Liver (tissue), 3 donors: Measurements from ENCODE around the gene ULBP1.
"Not testable (repeated sequence)": the region's sequence is repeated elsewhere in the genome, so short reads cannot be mapped to it uniquely, and the experiment has no call there.

Source experiments
- ATF3 ChIP-seq: IDR thresholded peaks from 2 replicates; pipeline ENCODE4 v1.6.1; 2016; ENCODE audit warnings: antibody characterized with exemption
- JUND ChIP-seq, 2 donors: IDR thresholded peaks; 2 replicates each; pipeline ENCODE4 v1.6.1; 2016; ENCODE audit warnings: antibody characterized with exemption in 2 of 2
- MAX ChIP-seq: IDR thresholded peaks from 2 replicates; pipeline ENCODE4 v1.6.1; 2016; ENCODE audit warnings: antibody characterized with exemption
- RAD21 ChIP-seq, 2 donors: IDR thresholded peaks; 2 replicates each; pipeline ENCODE4 v1.6.1; 2016; ENCODE audit warnings: antibody characterized with exemption in 2 of 2, mild to moderate bottlenecking in 2 of 2
- REST ChIP-seq: IDR thresholded peaks from 2 replicates; pipeline ENCODE4 v1.6.1; 2016; ENCODE audit warnings: antibody characterized with exemption, mild to moderate bottlenecking
- RXRA ChIP-seq, 2 donors: IDR thresholded peaks; 2 replicates each; pipeline ENCODE4 v1.6.1; 2017 to 2018; ENCODE audit warnings: antibody characterized with exemption in 2 of 2, mild to moderate bottlenecking in 1 of 2
- TAF1 ChIP-seq: conservative IDR thresholded peaks from 2 replicates; pipeline ENCODE4 v1.6.1; 2016; ENCODE audit warnings: antibody characterized with exemption, mild to moderate bottlenecking
- YY1 ChIP-seq: IDR thresholded peaks from 2 replicates; pipeline ENCODE4 v1.6.1; 2016; ENCODE audit warnings: antibody characterized with exemption, mild to moderate bottlenecking
- ZBTB33 ChIP-seq: IDR thresholded peaks from 2 replicates; pipeline ENCODE4 v1.6.1; 2016; ENCODE audit warnings: antibody characterized with exemption
- TF ChIP-seq, protein P1 (sequence below): fragments of 150-350 bp; IDR thresholded peaks from 2 replicates; pipeline ENCODE4 v1.5.1; 2017; ENCODE audit warnings: improper control_type of control experiment, low read depth, low read length; ENCODE audit not compliant: missing input control
- donor health status: healthy.
- donor health status: healthy.

- TF ChIP-seq, protein P1, sequence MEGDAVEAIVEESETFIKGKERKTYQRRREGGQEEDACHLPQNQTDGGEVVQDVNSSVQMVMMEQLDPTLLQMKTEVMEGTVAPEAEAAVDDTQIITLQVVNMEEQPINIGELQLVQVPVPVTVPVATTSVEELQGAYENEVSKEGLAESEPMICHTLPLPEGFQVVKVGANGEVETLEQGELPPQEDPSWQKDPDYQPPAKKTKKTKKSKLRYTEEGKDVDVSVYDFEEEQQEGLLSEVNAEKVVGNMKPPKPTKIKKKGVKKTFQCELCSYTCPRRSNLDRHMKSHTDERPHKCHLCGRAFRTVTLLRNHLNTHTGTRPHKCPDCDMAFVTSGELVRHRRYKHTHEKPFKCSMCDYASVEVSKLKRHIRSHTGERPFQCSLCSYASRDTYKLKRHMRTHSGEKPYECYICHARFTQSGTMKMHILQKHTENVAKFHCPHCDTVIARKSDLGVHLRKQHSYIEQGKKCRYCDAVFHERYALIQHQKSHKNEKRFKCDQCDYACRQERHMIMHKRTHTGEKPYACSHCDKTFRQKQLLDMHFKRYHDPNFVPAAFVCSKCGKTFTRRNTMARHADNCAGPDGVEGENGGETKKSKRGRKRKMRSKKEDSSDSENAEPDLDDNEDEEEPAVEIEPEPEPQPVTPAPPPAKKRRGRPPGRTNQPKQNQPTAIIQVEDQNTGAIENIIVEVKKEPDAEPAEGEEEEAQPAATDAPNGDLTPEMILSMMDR: not testable (repeated sequence)
- not testable (repeated sequence) for TF ChIP-seq JUND (IDR thresholded peaks at IDR 0.05); TAF1; MAX; ATF3; REST; ZBTB33; RXRA (IDR thresholded peaks at IDR 0.05); RAD21 (IDR thresholded peaks at IDR 0.05); YY1
These were observed 49.4 kb downstream of the ULBP1 start for GRCh38 chr6:150012846-150013784.
